Karpas-422 (cell line): ENCODE results near the gene GTF3C5. TPM values are rescaled to one million over a fixed set of nuclear protein-coding genes. Genes with fewer than 3 reads are reported as not detected.
"Not testable (repeated sequence)": the region's sequence is repeated elsewhere in the genome, so short reads cannot be mapped to it uniquely, and the experiment has no call there.

Source experiments
- DNase-seq: peaks from one replicate; pipeline ENCODE4 v3.0.0-alpha.2; 2015
- H2AFZ ChIP-seq: fragments of 200-600 bp; sonication (generic); 2 replicates; pipeline ENCODE4 v1.6.1; 2014; ENCODE audit warnings: antibody characterized with exemption, low read length, mixed read lengths
- H3K27ac ChIP-seq: fragments of 200-600 bp; sonication (generic); 2 replicates; pipeline ENCODE4 v1.5.1; 2014; ENCODE audit warnings: mild to moderate bottlenecking, low read length, moderate library complexity
- H3K27me3 ChIP-seq: fragments of 200-600 bp; sonication (generic); 2 replicates; pipeline ENCODE4 v1.6.1; 2014; ENCODE audit warnings: low read length, mixed read lengths
- H3K36me3 ChIP-seq: fragments of 200-600 bp; sonication (generic); 2 replicates; pipeline ENCODE4 v1.6.1; 2014; ENCODE audit warnings: low read length, mixed read lengths; ENCODE audit not compliant: insufficient read depth
- H3K4me1 ChIP-seq: fragments of 200-600 bp; sonication (generic); 2 replicates; pipeline ENCODE4 v1.6.1; 2014; ENCODE audit warnings: mild to moderate bottlenecking, low read length, mixed read lengths
- H3K4me2 ChIP-seq: fragments of 200-600 bp; sonication (generic); 2 replicates; pipeline ENCODE4 v1.6.1; 2014; ENCODE audit warnings: low read length, low read depth, mild to moderate bottlenecking; ENCODE audit not compliant: poor library complexity, severe bottlenecking
- H3K4me3 ChIP-seq: fragments of 200-600 bp; sonication (generic); 2 replicates; pipeline ENCODE4 v1.5.1; 2014; ENCODE audit warnings: mild to moderate bottlenecking, antibody characterized with exemption, low read length, mixed read lengths
- H3K79me2 ChIP-seq: fragments of 200-600 bp; sonication (generic); 2 replicates; pipeline ENCODE4 v1.6.1; 2014; ENCODE audit warnings: mild to moderate bottlenecking, low read length, mixed read lengths
- H3K9ac ChIP-seq: fragments of 200-600 bp; sonication (generic); 2 replicates; pipeline ENCODE4 v1.6.0; 2014; ENCODE audit warnings: low read length
- H3K9me2 ChIP-seq: fragments of 200-600 bp; sonication (generic), shearing (Covaris generic); replicated peaks from 2 replicates; pipeline ENCODE4 v1.6.0; 2014; ENCODE audit warnings: mild to moderate bottlenecking, low read length, moderate library complexity; ENCODE audit not compliant: insufficient read depth
- H3K9me3 ChIP-seq: fragments of 300-700, 200-600 bp; sonication (generic); 2 replicates; pipeline ENCODE4 v1.6.1; 2014; ENCODE audit warnings: low read length, mixed read lengths
- H4K20me1 ChIP-seq: fragments of 200-600 bp; sonication (generic); 2 replicates; pipeline ENCODE4 v1.6.1; 2014; ENCODE audit warnings: mild to moderate bottlenecking, antibody characterized with exemption, low read length, low read depth; ENCODE audit not compliant: insufficient read depth
- total RNA-seq: library from RNA; depleted of rRNA; stranded (reverse); fragments of >200 nt; shearing (Covaris generic); gene quantifications from 2 replicates; pipeline ENCODE4 v1.2.3, GENCODE V29; 2014; ENCODE audit warnings: low replicate concordance

GTF3C5 gene
- total RNA-seq, 1 experiment from 2014 or later: 26.8 TPM

- H3K79me2 ChIP-seq, H3K4me2 ChIP-seq, H3K4me3 ChIP-seq, H3K27ac ChIP-seq, H3K9me3 ChIP-seq, H3K27me3 ChIP-seq, H2AFZ ChIP-seq, H3K9ac ChIP-seq, H3K4me1 ChIP-seq, H4K20me1 ChIP-seq, DNase-seq, H3K9me2 ChIP-seq, H3K36me3 ChIP-seq: not testable (repeated sequence)
Observed at GRCh38 chr9:133081957-133082644, 51.3 kb downstream of the GTF3C5 start.

- not testable (repeated sequence) for H4K20me1 ChIP-seq, DNase-seq, H3K4me1 ChIP-seq, H2AFZ ChIP-seq, H3K9me3 ChIP-seq, H3K4me2 ChIP-seq, H3K9me2 ChIP-seq, H3K27me3 ChIP-seq, H3K79me2 ChIP-seq, H3K9ac ChIP-seq, H3K4me3 ChIP-seq, H3K36me3 ChIP-seq, H3K27ac ChIP-seq
Observed at GRCh38 chr9:133083688-133084087, 52.9 kb downstream of the GTF3C5 start.

- H3K9ac ChIP-seq, H3K4me3 ChIP-seq, H2AFZ ChIP-seq, DNase-seq, H3K27ac ChIP-seq, H4K20me1 ChIP-seq, H3K4me2 ChIP-seq, H3K79me2 ChIP-seq, H3K9me2 ChIP-seq, H3K36me3 ChIP-seq, H3K27me3 ChIP-seq, H3K9me3 ChIP-seq, H3K4me1 ChIP-seq: not testable (repeated sequence)
Observed at GRCh38 chr9:133086212-133086860, 55.5 kb downstream of the GTF3C5 start.

GRCh38 chr9:133086894-133087293, 56.1 kb downstream of the GTF3C5 start:
- H3K9me3 ChIP-seq: no peaks in the 10 kb centered on the region
- H3K27me3 ChIP-seq: no peaks in the 10 kb centered on the region
- H3K4me3 ChIP-seq: no peak overlapping the region
- no peak for DNase-seq
- no peaks in the 10 kb centered on the region for H3K36me3 ChIP-seq
- no peak overlapping the region for H3K27ac ChIP-seq
- no peak overlapping the region for H3K9ac ChIP-seq
- no peaks in the 10 kb centered on the region for H3K79me2 ChIP-seq
- no peak overlapping the region for H3K4me2 ChIP-seq
- no peaks in the 10 kb centered on the region for H4K20me1 ChIP-seq
- no peaks in the 10 kb centered on the region for H3K4me1 ChIP-seq
- no peak overlapping the region for H2AFZ ChIP-seq
- no peaks in the 10 kb centered on the region for H3K9me2 ChIP-seq

GRCh38 chr9:133087429-133088145, 56.8 kb downstream of the GTF3C5 start:
- H3K27ac ChIP-seq: no peak overlapping the region
- H3K9me3 ChIP-seq: no peaks in the 10 kb centered on the region
- H3K4me3 ChIP-seq: no peak overlapping the region

GRCh38 chr9:133088146-133088750, 57.5 kb downstream of the GTF3C5 start:
- Histone ChIP-seq H3K36me3 (no peaks in the 10 kb centered on the region), H4K20me1 (no peaks in the 10 kb centered on the region), H3K79me2 (no peaks in the 10 kb centered on the region), H3K27me3 (no peaks in the 10 kb centered on the region), H3K4me1 (no peaks in the 10 kb centered on the region), H3K4me2 (no peak overlapping the region), H3K9ac (no peak overlapping the region), H3K4me3 (no peak overlapping the region), H3K9me3 (no peaks in the 10 kb centered on the region), H2AFZ (no peak overlapping the region), H3K9me2 (no peaks in the 10 kb centered on the region), H3K27ac (no peak overlapping the region)
- no peak for DNase-seq

More at GRCh38 chr9:133087429-133088145, 56.8 kb downstream of the GTF3C5 start:
- Histone ChIP-seq H3K9ac (no peak overlapping the region), H3K4me2 (no peak overlapping the region), H3K27me3 (no peaks in the 10 kb centered on the region), H3K9me2 (no peaks in the 10 kb centered on the region), H4K20me1 (no peaks in the 10 kb centered on the region), H2AFZ (no peak overlapping the region), H3K4me1 (no peaks in the 10 kb centered on the region), H3K79me2 (no peaks in the 10 kb centered on the region), H3K36me3 (no peaks in the 10 kb centered on the region)
- no peak for DNase-seq

GRCh38 chr9:133088756-133089155, 58.0 kb downstream of the GTF3C5 start:
- no peak overlapping the region for H2AFZ ChIP-seq
- no peak for DNase-seq

GRCh38 chr9:133089271-133089671, 58.5 kb downstream of the GTF3C5 start:
- no peaks in the 10 kb centered on the region for H3K36me3 ChIP-seq

More at GRCh38 chr9:133088756-133089155, 58.0 kb downstream of the GTF3C5 start:
- Histone ChIP-seq H3K36me3 (no peaks in the 10 kb centered on the region), H3K4me2 (no peak overlapping the region), H3K9ac (no peak overlapping the region), H3K4me1 (no peaks in the 10 kb centered on the region), H4K20me1 (no peaks in the 10 kb centered on the region), H3K9me2 (no peaks in the 10 kb centered on the region), H3K27me3 (no peaks in the 10 kb centered on the region), H3K4me3 (no peak overlapping the region), H3K79me2 (no peaks in the 10 kb centered on the region), H3K27ac (no peak overlapping the region), H3K9me3 (no peaks in the 10 kb centered on the region)

More at GRCh38 chr9:133089271-133089671, 58.5 kb downstream of the GTF3C5 start:
- no peaks in the 10 kb centered on the region for H3K9me3 ChIP-seq
- H3K4me3 ChIP-seq: no peak overlapping the region
- no peaks in the 10 kb centered on the region for H3K79me2 ChIP-seq
- H3K9ac ChIP-seq: no peak overlapping the region
- no peaks in the 10 kb centered on the region for H3K27me3 ChIP-seq
- DNase-seq: peak; percentile 73
- H3K4me1 ChIP-seq: no peaks in the 10 kb centered on the region
- no peaks in the 10 kb centered on the region for H3K9me2 ChIP-seq
- no peak overlapping the region for H3K4me2 ChIP-seq
- no peak overlapping the region for H3K27ac ChIP-seq
- no peaks in the 10 kb centered on the region for H4K20me1 ChIP-seq
- no peak overlapping the region for H2AFZ ChIP-seq
